Neuronal stem cell (in vitro differentiated cells): ENCODE measurements around the gene NRBP1.
"Not testable (repeated sequence)": the region's sequence is repeated elsewhere in the genome, so short reads cannot be mapped to it uniquely, and the experiment has no call there.

Source experiments
- DNase-seq: peaks from one replicate; pipeline ENCODE4 v3.0.0-alpha.2; 2013; ENCODE audit warnings: low spot score
- H2AFZ ChIP-seq: one replicate; pipeline ENCODE4 v1.6.1; 2013; ENCODE audit warnings: mild to moderate bottlenecking, low read length, inconsistent platforms
- H2AK5ac ChIP-seq: 2 replicates; pipeline ENCODE4 v1.6.1; 2013; ENCODE audit warnings: low read depth, mild to moderate bottlenecking, inconsistent platforms, low read length, moderate library complexity, mixed read lengths
- H2BK120ac ChIP-seq: 2 replicates; pipeline ENCODE4 v1.6.1; 2013; ENCODE audit warnings: low read depth, mild to moderate bottlenecking, inconsistent platforms, low read length, moderate library complexity, mixed read lengths
- H2BK12ac ChIP-seq: one replicate; pipeline ENCODE4 v1.6.1; 2013; ENCODE audit warnings: low read length, inconsistent platforms
- H2BK15ac ChIP-seq: 2 replicates; pipeline ENCODE4 v1.6.1; 2013; ENCODE audit warnings: mild to moderate bottlenecking, low read length, inconsistent platforms, mixed read lengths
- H2BK5ac ChIP-seq: one replicate; pipeline ENCODE4 v1.6.1; 2013; ENCODE audit warnings: inconsistent platforms, mild to moderate bottlenecking, low read length, moderate library complexity
- H3K14ac ChIP-seq: one replicate; pipeline ENCODE4 v1.6.1; 2013; ENCODE audit warnings: low read length, inconsistent platforms
- H3K18ac ChIP-seq: 2 replicates; pipeline ENCODE4 v1.6.1; 2013; ENCODE audit warnings: low read length, inconsistent platforms
- H3K23ac ChIP-seq: 2 replicates; pipeline ENCODE4 v1.6.1; 2013; ENCODE audit warnings: low read depth, mild to moderate bottlenecking, mixed read lengths, low read length, inconsistent platforms; ENCODE audit not compliant: poor library complexity
- H3K27ac ChIP-seq: replicated peaks from 3 replicates; pipeline ENCODE4 v1.5.1; 2013; ENCODE audit warnings: low read length, inconsistent platforms
- H3K27me3 ChIP-seq, 3 experiments: 2 replicates each; pipeline ENCODE4 v1.6.1; 2013; ENCODE audit warnings: low read length in 3 of 3, mild to moderate bottlenecking in 2 of 3, inconsistent platforms in 1 of 3, low read depth in 1 of 3, mixed read lengths in 1 of 3, moderate library complexity in 1 of 3; ENCODE audit not compliant: control insufficient read depth in 3 of 3, insufficient read depth in 3 of 3
- H3K36me3 ChIP-seq, 2 donors: replicated peaks in 1 of 2; 2 replicates each; pipeline ENCODE4 v1.6.1; 2013; ENCODE audit warnings: low read length in 2 of 2; ENCODE audit not compliant: control insufficient read depth in 2 of 2, insufficient read depth in 2 of 2
- H3K4ac ChIP-seq: 2 replicates; pipeline ENCODE4 v1.6.1; 2013; ENCODE audit warnings: inconsistent platforms, mild to moderate bottlenecking, low read length, moderate library complexity
- H3K4me1 ChIP-seq, 2 donors: 1 replicate in 1 of 2; 2 replicates in 1 of 2; pipeline ENCODE4 v1.6.1; 2013; ENCODE audit warnings: low read length in 2 of 2, low read depth in 1 of 2; ENCODE audit not compliant: control insufficient read depth in 2 of 2, insufficient read depth in 1 of 2
- H3K4me2 ChIP-seq: one replicate; pipeline ENCODE4 v1.6.1; 2013; ENCODE audit warnings: mild to moderate bottlenecking, low read length, inconsistent platforms; ENCODE audit not compliant: insufficient read depth, poor library complexity, severe bottlenecking
- H3K4me3 ChIP-seq, 2 donors: 2 replicates each; pipeline ENCODE4 v1.5.1; 2013; ENCODE audit warnings: low read length in 2 of 2, mild to moderate bottlenecking in 2 of 2, inconsistent platforms in 1 of 2, moderate library complexity in 1 of 2
- H3K79me1 ChIP-seq: one replicate; pipeline ENCODE4 v1.6.1; 2013; ENCODE audit warnings: low read depth, mild to moderate bottlenecking, inconsistent platforms, low read length, moderate library complexity
- H3K9ac ChIP-seq: one replicate; pipeline ENCODE4 v1.6.1; 2013; ENCODE audit warnings: mild to moderate bottlenecking, low read depth, low read length, inconsistent platforms; ENCODE audit not compliant: poor library complexity
- H3K9me3 ChIP-seq, 2 donors: replicated peaks in 1 of 2; 2 replicates each; pipeline versions ENCODE3 to v1.6.1; 2013; ENCODE audit warnings: low read length in 2 of 2, mild to moderate bottlenecking in 2 of 2, inconsistent platforms in 1 of 2, low read depth in 1 of 2, mixed read lengths in 1 of 2, moderate library complexity in 1 of 2; ENCODE audit not compliant: control insufficient read depth in 2 of 2, insufficient read depth in 1 of 2
- H4K8ac ChIP-seq: one replicate; pipeline ENCODE4 v1.6.1; 2013; ENCODE audit warnings: low read depth, mild to moderate bottlenecking, inconsistent platforms, low read length, moderate library complexity
- H4K91ac ChIP-seq: one replicate; pipeline ENCODE4 v1.6.1; 2013; ENCODE audit warnings: low read length, low read depth, mild to moderate bottlenecking, inconsistent platforms; ENCODE audit not compliant: poor library complexity
- WGBS, 2 donors: extraction: QIAGEN DNeasy Blood & Tissue Kit; methylation state at CpG; one replicate each; pipeline ENCODE4 v1.1.7; 2013; ENCODE audit warnings: missing lambda C conversion rate in 2 of 2, mixed read lengths in 1 of 2; ENCODE audit not compliant: insufficient read length in 2 of 2, insufficient replicate concordance in 1 of 2; ENCODE audit errors: extremely low coverage in 2 of 2; 5-methylcytosine and 5-hydroxymethylcytosine counted together

NRBP1 gene

DNA sequence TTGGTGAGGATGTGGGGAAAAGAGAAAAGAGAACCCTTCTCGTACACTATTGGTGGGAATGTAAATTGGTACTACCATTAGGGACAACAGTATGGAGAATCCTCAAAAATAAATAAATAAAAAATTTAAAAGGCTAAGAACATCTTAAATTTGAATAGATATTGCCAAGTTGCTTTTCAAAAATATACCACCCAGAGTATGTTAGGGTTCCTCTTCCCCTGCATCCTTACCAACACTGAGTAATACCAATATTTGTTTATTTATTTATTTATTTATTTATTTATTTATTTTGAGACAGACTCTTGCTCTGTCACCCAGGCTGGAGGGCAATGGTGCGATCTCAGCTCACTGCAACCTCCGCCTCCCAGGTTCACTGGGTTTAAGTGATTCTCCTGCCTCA lies 5.5 kb upstream of the NRBP1 start:
- H3K27me3 ChIP-seq: no peaks in the 10 kb centered on the region
- no peak overlapping the region for H2BK15ac ChIP-seq
- no peak overlapping the region for H3K9ac ChIP-seq
- H2AK5ac ChIP-seq: no peak overlapping the region
- H3K27ac ChIP-seq: no peak overlapping the region
- no peak overlapping the region for H4K8ac ChIP-seq
- no peaks in the 10 kb centered on the region for H3K4me1 ChIP-seq
- DNase-seq: no peak
- no peaks in the 10 kb centered on the region for H3K79me1 ChIP-seq
- no peaks in the 10 kb centered on the region for H3K36me3 ChIP-seq
- H3K9me3 ChIP-seq: no peaks in the 10 kb centered on the region
- H2BK12ac ChIP-seq: no peak overlapping the region
- no peak overlapping the region for H3K4me2 ChIP-seq
- no CpG with 5 or more reads among the region's 3 CpGs for WGBS, 2 donors
- H3K14ac ChIP-seq: no peak overlapping the region
- H3K4ac ChIP-seq: no peak overlapping the region
- H2BK120ac ChIP-seq: no peak overlapping the region
- H2AFZ ChIP-seq: no peak overlapping the region
- H3K4me3 ChIP-seq: no peak overlapping the region
- H3K23ac ChIP-seq: no peak overlapping the region
- H3K18ac ChIP-seq: no peak overlapping the region
- no peak overlapping the region for H2BK5ac ChIP-seq
- no peak overlapping the region for H4K91ac ChIP-seq

DNA sequence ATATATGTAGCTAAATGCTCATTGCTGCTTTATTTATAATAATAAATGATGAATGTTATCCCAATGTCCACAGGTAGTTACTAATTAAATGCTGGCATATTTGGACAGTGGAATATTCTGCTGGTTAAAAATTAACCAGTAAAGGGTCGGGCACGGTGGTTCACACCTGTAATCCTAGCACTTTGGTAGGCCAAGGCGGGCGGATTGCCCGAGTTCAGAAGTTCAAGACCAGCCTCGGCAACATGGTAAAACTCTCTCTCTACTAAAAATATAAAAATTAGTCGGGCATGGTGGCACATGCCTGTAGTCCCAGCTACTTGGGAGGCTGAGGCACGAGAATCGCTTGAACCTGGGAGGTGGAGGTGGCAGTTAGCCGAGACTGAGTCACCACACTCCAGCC lies 3.4 kb upstream of the NRBP1 start:
- not testable (repeated sequence) for H3K9me3 ChIP-seq, H3K4me2 ChIP-seq, H4K8ac ChIP-seq, H3K18ac ChIP-seq, H2BK120ac ChIP-seq, H2BK15ac ChIP-seq, H3K14ac ChIP-seq, H2AFZ ChIP-seq, DNase-seq, H2BK12ac ChIP-seq, H3K79me1 ChIP-seq, H2AK5ac ChIP-seq, H2BK5ac ChIP-seq, H3K27ac ChIP-seq, H3K23ac ChIP-seq, H3K36me3 ChIP-seq, H3K4me3 ChIP-seq, H3K4ac ChIP-seq, H3K9ac ChIP-seq, H4K91ac ChIP-seq, H3K27me3 ChIP-seq, H3K4me1 ChIP-seq
- no CpG with 5 or more reads among the region's 10 CpGs for WGBS, 2 donors

GRCh38 chr2:27427863-27428212 lies 593 bp upstream of the NRBP1 start:
- Histone ChIP-seq H3K9me3 (no peaks in the 10 kb centered on the region), H3K14ac (no peak overlapping the region), H3K4ac (no peak overlapping the region), H2AK5ac (no peak overlapping the region), H3K4me2 (peak overlapping the region; percentile 58), H3K4me1 (peaks cover 2 to 3% of the 10 kb centered on the region in 2 donors), H3K23ac (no peak overlapping the region), H3K79me1 (no peaks in the 10 kb centered on the region), H3K36me3 (peaks cover 0 to 17% of the 10 kb centered on the region in 2 donors), H2AFZ (peak overlapping the region; percentile 93), H3K4me3 (peak overlapping the region; percentile 90 to 98), H3K9ac (no peak overlapping the region), H2BK15ac (no peak overlapping the region), H3K18ac (no peak overlapping the region), H3K27ac (peak overlapping the region; percentile 90), H2BK12ac (no peak overlapping the region), H4K91ac (no peak overlapping the region), H4K8ac (no peak overlapping the region), H3K27me3 (no peaks in the 10 kb centered on the region), H2BK120ac (peak overlapping the region; percentile 57), H2BK5ac (no peak overlapping the region)
- DNase-seq: peak; percentile 12
- WGBS, 2 donors: 100% methylated on average over 2 of the region's 7 CpGs

DNA sequence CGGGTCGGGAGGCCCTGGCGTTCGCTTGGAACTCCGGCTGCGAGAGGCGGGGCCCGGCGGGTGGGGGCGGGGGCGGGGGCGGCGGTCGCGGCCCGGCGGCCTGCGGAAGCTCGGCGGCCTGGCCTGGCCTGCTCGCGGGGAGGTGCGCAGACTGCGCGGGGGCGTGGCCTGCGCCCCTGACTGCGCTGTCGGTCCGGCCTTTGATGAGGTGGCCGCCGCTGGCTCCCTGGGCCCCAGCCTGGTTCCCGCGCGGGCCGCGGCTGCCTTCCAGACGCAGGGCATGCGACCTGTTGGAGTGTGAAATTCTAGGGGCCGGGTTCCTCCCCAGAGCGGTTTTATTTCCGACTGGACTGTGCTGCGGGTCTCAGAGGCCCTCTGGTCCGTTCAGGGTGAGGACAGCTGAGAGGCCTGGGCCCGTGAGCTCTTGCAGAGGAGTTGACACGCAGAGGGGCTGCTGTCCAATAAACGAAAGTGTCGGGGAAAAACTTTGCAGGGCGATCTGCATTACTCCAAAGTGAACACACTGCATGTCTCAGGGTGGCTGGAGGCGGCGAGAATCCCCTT lies 629 bp downstream of the NRBP1 start:
- DNase-seq: peak; percentile 79
- Histone ChIP-seq H2BK120ac (no peak overlapping the region), H3K4me3 (peak overlapping the region; percentile 98), H4K8ac (no peak overlapping the region), H3K9ac (peak overlapping the region; percentile 87), H2AK5ac (no peak overlapping the region), H3K23ac (peak overlapping the region; percentile 96), H2AFZ (peak overlapping the region; percentile 93), H2BK12ac (no peak overlapping the region), H3K27ac (peak overlapping the region; percentile 94), H3K4me2 (peak overlapping the region; percentile 71), H2BK5ac (peak overlapping the region; percentile 91), H3K27me3 (no peaks in the 10 kb centered on the region), H3K9me3 (no peaks in the 10 kb centered on the region), H3K4me1 (peaks cover 2 to 3% of the 10 kb centered on the region in 2 donors), H3K14ac (peak overlapping the region; percentile 75), H3K36me3 (peaks cover 9 to 29% of the 10 kb centered on the region in 2 donors), H3K4ac (no peak overlapping the region), H3K79me1 (no peaks in the 10 kb centered on the region), H2BK15ac (no peak overlapping the region), H3K18ac (peak overlapping the region; percentile 99), H4K91ac (no peak overlapping the region)
- WGBS, 2 donors: no CpG with 5 or more reads among the region's 51 CpGs
